Lower leg skin (tissue), 4 donors: ENCODE measurements around the gene LHFPL3. TPM values are rescaled to one million over a fixed set of nuclear protein-coding genes. Genes with fewer than 3 reads are reported as not detected.

Source experiments
- DNase-seq, 2 donors: peaks; one replicate each; pipeline ENCODE4 v3.0.0-alpha.2; 2019; ENCODE audit warnings: low spot score in 2 of 2
- H3K4me3 ChIP-seq: fragments of 200-600 bp; sonication (generic); 2 replicates; pipeline ENCODE4 v1.5.1; 2017; ENCODE audit warnings: mild to moderate bottlenecking, low read depth; ENCODE audit not compliant: poor library complexity, severe bottlenecking
- POLR2A ChIP-seq, 2 donors: fragments of 450-650 bp; IDR thresholded peaks; one replicate each; pipeline ENCODE4 v1.6.1; 2016 to 2017; ENCODE audit warnings: antibody characterized with exemption in 2 of 2, mild to moderate bottlenecking in 1 of 2, moderate library complexity in 1 of 2
- WGBS, 2 donors: methylation state at CpG; one replicate each; pipeline ENCODE4 v1.1.5; 2018; 5-methylcytosine and 5-hydroxymethylcytosine counted together
- intact Hi-C: fragments of 100-400 bp; cut with DNase I; formaldehyde crosslinking; loops from one replicate; pipeline ENCODE4 v1.15.0; 2023; ENCODE audit warnings: low total_unique reads
- total RNA-seq, 4 donors: library from RNA; depleted of rRNA; stranded (reverse); fragments of >200 nt; gene quantifications; one replicate each; pipeline ENCODE4 v1.1.0, GENCODE V29; 2016
- TF ChIP-seq, protein P1 (sequence below), 3 donors: fragments of 450-650 bp; IDR thresholded peaks; one replicate each; pipeline ENCODE4 v1.5.1; 2016; ENCODE audit warnings: antibody characterized with exemption in 3 of 3, mild to moderate bottlenecking in 3 of 3, moderate library complexity in 2 of 3

LHFPL3 gene
- total RNA-seq, 4 donors from 2014 or later: 0.16 to 2.4 TPM; not detected in 2

DNA sequence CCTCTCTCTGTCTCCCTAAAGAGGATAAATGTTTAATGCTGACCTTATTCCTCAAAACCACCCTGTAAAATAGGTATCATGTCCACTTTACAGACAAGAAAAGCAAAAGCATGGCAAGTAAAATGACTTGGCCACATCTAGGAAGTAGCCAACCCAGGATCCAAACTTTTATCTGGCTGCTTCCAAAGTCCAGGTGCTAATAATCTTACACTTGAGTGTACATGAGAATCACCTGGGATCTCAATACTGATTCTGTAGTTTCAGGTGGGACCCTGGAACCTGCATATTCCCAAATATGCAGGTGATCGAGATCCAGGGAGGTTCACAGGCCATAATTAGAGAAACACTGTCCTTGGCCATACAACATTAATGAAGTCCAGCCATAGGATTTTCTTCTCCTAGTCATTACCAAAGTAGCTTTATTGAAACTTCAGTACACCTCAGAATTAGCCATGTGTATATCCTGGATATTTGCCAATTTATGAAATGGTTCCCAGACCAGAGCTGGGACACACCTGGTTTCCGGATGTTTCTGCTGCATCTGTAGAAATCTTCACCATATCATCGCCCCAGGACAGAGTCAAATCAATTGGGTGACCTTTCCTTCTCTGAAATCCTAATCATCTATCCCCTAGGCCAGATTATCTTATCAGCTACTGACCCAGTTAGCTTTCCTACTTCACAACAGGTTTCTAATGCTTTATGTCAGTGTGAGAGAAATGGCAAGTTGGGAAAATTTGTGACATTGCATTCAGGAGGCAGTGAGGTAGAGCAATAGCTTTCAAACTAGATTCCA lies 566.5 kb downstream of the LHFPL3 start:
- DNase-seq: no peak
- WGBS, 2 donors: 87 to 89% methylated on average over 3 of the region's 3 CpGs
- H3K4me3 ChIP-seq: no peak overlapping the region
- intact Hi-C loops: no loop called here
- no peak for TF ChIP-seq POLR2A (IDR thresholded peaks at IDR 0.05)
- TF ChIP-seq, protein P1, sequence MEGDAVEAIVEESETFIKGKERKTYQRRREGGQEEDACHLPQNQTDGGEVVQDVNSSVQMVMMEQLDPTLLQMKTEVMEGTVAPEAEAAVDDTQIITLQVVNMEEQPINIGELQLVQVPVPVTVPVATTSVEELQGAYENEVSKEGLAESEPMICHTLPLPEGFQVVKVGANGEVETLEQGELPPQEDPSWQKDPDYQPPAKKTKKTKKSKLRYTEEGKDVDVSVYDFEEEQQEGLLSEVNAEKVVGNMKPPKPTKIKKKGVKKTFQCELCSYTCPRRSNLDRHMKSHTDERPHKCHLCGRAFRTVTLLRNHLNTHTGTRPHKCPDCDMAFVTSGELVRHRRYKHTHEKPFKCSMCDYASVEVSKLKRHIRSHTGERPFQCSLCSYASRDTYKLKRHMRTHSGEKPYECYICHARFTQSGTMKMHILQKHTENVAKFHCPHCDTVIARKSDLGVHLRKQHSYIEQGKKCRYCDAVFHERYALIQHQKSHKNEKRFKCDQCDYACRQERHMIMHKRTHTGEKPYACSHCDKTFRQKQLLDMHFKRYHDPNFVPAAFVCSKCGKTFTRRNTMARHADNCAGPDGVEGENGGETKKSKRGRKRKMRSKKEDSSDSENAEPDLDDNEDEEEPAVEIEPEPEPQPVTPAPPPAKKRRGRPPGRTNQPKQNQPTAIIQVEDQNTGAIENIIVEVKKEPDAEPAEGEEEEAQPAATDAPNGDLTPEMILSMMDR (IDR thresholded peaks at IDR 0.05): no peak

DNA sequence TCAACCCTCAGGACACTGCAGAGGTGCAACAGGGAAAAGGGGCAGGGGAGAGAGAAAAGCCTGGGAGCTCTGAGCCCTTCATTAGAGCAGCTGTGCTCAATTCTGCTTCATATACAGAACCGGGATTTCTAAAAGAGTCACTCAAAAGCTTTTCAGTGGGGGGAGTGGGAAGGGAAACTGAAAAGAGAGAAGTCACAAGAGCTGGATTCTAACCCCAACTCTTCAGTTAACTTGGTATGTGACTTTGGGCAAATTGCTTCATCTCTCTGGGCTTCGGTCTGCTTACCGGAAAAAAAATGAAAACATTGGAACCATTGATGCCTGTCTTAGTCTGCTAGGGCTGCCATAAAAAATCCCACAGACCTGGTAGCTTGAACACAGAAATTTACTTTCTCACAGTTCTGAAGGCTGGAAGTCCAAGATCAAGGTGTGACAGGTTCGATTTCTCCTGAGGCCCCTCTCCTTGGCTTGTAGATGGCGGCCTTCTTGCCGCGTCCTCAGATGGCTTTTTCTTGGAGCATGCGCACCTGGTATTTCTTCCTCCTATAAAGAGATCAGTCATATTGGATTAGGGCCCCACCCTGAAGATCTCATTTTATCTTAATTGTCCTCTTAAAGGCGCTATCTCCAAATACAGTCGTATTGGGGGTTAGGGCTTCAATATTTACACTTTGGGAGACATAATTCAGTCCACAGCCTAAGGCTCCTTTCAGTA lies 567.3 kb downstream of the LHFPL3 start:
- intact Hi-C loops: no loop called here
- TF ChIP-seq, protein P1 (IDR thresholded peaks at IDR 0.05): no peak
- TF ChIP-seq POLR2A (IDR thresholded peaks at IDR 0.05): no peak
- DNase-seq: no peak
- no peak overlapping the region for H3K4me3 ChIP-seq
- WGBS, 2 donors: 80 to 92% methylated on average over 10 of the region's 10 CpGs

DNA sequence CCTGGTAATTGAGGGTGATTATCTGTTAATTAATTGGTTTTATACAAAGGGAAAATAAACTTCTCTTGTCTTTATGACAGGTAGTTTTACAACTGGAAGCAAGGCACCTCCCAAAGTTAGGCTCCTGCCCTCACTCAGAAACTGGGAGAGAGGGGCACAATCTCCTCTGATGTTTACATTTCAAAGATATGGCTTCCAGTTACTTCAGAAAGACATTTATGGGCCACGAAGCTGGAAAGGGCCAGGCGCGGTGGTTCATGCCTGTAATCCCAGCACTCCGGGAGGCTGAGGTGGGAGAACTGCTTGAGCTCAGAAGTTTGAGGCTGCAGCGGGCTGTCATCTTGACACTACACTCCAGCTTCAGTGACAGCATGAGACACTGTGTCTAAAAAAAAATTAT lies 570.0 kb downstream of the LHFPL3 start:
- no peak for DNase-seq
- no peak for TF ChIP-seq POLR2A (IDR thresholded peaks at IDR 0.05)
- 74 to 83% methylated on average over 5 of the region's 5 CpGs for WGBS, 2 donors
- intact Hi-C loops: no loop called here
- H3K4me3 ChIP-seq: no peak overlapping the region

DNA sequence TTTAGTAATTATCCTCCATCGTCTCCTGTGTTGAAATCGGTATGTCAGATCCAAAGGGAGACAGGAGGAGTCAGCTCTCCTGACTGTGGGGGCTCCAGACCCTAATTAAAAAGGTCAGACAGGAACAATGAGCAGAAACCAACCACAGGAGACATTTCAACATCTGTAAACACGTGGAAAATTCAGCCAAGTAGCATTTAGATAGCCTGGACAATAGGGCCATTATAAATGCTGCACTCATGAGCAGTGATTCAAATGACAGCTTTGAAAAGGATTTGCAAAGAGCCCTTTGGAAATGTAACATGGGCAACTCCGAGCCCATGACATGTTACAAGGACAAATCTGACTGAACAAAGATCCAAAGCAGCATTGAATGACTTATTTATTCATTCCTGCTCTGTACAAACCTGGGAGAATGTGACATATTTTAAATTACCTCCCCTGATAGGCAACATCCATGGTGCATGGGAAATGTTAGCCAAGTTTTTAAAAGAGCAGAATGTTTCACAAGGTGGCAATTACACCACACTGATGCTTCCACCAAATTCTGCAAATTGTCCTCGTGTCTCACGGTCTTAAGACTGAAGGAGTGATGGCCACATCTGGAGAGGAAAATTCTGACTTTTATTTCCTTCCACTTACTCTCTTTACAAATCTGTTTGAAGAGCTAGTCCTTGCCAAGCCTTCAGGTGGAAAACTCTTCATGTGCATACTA lies 572.3 kb downstream of the LHFPL3 start:
- no peak for DNase-seq
- no peak for TF ChIP-seq POLR2A (IDR thresholded peaks at IDR 0.05)
- TF ChIP-seq, protein P1 (IDR thresholded peaks at IDR 0.05): no peak
- intact Hi-C loops: no loop called here
- 60 to 64% methylated on average over 6 of the region's 6 CpGs for WGBS, 2 donors
- H3K4me3 ChIP-seq: no peak overlapping the region

DNA sequence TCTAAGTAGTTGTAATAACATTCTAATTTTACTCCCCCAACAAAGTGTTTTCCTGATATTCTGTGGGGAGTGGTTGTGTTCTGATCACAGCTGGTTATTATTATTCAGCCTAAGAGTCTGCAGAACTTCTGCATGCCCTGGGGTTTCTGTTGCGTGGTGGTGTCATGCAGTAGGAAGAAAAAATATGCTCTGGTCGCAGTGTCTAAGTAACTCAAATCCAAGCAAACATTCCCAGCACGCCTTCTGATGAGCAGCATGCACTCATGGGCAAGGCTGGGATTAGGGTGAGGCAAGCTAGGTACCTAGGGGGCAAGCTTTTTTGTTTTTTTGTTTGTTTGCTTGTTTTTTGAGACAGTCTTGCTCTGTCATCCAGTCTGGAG lies 572.8 kb downstream of the LHFPL3 start:
- no peak for DNase-seq
- no peak for TF ChIP-seq POLR2A (IDR thresholded peaks at IDR 0.05)
- TF ChIP-seq, protein P1 (IDR thresholded peaks at IDR 0.05): no peak
- no peak overlapping the region for H3K4me3 ChIP-seq
- intact Hi-C loops: no loop called here
- WGBS, 2 donors: 62 to 66% methylated on average over 3 of the region's 3 CpGs

DNA sequence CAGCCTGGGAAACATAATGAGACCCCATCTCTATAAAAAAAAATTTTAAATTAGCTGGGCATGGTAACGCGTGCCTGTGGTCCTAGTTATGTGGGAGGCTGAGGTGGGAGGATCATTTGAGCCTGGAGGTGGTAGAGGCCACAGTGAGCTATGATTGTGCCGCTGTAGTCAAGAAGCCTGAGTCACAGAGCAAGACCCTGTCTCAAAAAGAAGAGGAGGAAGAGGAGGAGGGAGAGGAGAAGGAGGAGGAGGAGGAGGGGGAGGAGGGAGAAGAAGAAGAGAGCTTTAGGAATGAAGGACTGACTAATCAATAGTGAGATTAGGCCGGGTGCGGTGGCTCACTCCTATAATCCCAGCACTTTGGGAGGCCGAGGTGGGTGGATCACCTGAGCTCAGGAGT lies 573.8 kb downstream of the LHFPL3 start:
- H3K4me3 ChIP-seq: no peak overlapping the region
- 97 to 98% methylated on average over 6 of the region's 6 CpGs for WGBS, 2 donors
- no peak for DNase-seq
- intact Hi-C loops: no loop called here
- TF ChIP-seq, protein P1 (IDR thresholded peaks at IDR 0.05): no peak
- no peak for TF ChIP-seq POLR2A (IDR thresholded peaks at IDR 0.05)
